GM21717 (cell line): ENCODE results near the gene NXPH1.

Experiments used
- ATAC-seq: cut with Tn5 transposase; IDR thresholded peaks from one replicate; pipeline ENCODE4 v1.9.1; 2021; ENCODE audit warnings: mild to moderate bottlenecking, moderate library complexity; ENCODE audit not compliant: unreplicated experiment

NXPH1 gene

DNA sequence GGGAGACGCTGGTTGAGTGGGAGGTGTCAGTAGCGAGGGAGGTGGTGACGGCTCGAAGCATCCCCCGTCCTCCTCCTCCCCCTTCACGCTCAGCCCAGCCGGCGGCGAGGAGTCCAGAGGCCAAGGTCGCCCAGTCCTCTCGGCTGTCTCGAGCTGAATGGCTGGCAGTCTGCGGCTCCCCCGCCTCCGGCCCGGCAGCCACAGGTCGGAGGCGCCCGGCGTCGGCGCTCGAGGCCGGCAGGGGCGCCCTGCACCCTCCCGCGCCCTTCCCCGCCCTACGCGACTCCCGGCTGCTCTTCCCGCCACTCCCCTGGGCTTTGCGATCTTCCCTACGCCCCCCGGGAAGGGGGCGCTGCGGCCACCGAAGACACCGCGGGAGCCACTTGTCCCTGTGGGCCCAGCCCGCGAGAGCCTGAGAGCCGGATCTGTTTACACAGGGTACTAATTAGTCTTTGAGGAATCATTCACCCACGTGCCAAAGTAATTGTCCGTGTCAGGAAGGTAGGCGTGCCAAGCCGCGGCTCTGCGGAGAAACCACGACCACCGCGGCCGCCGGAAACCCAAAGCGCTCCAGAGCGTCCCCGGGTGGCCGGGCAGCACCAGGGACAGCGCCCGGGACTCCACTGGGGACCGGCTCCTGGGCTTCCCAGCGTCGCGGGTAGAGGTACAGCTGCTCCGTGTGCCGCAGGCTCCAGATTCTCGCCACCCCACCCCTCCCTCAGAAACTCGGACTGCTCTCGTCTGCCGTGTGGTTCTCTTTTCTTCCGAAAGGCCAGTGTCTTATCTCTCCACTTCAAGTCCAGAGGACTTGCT, at the start of gene NXPH1:
Gene NXPH1, plus strand, starts transcription at position 133 of the 813 bp plus-strand sequence.
- ATAC-seq = no peak

DNA sequence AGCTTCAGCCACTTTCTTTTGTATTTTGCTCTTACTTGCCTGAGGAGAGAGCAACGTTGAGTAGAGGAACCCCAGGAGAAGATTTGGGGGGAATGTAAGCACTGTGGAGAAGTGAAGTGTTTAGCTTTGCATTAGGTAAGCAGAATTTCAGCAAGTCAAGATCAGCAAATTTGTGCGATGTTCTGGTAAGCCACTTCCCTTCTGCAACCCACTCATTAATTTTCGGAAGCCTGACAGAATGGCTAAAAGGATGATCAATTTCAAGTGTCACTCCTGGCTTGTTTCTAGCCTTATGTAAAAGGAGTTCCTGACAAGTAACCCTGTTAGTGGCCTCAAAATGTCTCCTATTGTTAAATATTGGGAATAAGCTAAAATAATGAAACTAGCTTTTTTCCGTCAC, 48.5 kb upstream of the NXPH1 start:
- ATAC-seq = no peak

GRCh38 chr7:8386926-8387550, 46.4 kb upstream of the NXPH1 start:
- peak; percentile 85 for ATAC-seq

DNA sequence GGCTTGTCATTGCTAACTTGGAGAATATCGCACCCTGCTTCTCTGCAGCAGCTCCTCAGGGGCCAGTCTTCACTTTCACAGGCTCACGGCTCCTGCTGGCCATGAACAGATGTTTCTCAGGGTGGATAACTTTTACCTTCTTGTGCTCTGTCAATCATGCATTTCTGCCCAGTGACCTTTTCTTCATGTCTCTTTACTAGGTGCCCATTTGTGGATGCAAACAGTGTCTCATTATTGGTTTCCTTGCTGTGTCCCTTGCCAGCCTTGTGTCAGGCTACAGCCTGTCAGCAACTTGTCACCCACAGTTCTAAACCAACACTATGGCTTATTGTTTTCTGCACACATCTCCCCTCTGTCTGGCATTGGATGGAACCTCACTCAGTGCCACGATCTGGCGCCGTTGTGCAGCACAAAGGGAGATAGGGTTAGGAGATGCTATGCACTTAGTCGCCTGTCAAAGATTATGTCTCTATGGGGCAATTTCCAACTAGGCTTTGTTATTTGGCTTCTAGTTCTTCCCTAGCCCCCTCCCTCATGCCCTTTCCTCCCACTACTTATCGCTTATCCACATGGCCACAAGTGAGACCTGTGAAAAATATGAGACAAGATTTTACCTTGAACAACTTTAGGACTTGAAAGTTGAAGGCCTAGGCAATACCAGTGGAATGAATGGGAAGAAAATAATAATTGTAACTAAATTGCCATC, 45.7 kb upstream of the NXPH1 start:
- ATAC-seq = peak; percentile 47

- no peak for ATAC-seq
Measured at GRCh38 chr7:8388257-8388625, 45.2 kb upstream of the NXPH1 start.

- no peak for ATAC-seq
Measured at GRCh38 chr7:8389593-8390261, 43.7 kb upstream of the NXPH1 start.

DNA sequence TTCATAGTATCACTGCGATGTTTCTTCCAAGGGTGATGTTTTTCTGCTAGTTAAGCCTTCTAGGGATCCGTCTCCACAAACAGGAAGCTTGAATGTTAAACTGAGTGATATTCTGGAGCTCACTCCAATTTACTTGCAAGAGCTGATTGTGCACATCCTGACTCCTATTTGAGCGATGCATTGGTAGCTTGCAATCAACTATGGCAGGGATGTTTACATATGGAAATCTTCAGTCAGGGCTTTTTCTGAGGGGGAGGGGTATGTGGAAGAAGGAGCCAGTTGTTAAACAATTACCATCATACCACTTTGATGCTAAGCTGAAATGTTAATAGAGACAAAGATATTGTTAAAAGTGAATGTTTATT, 43.2 kb upstream of the NXPH1 start:
- ATAC-seq = no peak

- no peak for ATAC-seq
Measured at GRCh38 chr7:8391353-8392062, 41.9 kb upstream of the NXPH1 start.

GRCh38 chr7:8396294-8396693, 37.1 kb upstream of the NXPH1 start:
- ATAC-seq = no peak

DNA sequence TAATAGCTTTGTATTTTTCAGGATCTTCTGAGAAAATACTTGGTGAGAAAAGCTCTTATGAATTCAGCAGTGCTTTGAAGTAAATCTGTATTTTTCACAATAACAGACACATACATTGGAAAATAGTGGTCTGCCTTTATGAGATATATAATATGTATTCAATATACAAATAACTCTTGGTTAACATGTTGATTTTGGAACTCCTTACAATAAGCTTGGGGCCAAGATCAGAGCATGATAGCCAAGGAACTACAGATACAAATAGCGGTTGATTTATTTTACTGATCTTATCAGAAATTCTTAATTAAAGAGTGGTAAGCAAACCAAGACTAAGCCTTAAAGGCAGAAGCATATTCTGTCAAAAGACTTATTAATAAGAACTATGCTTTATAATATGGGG, 24.5 kb upstream of the NXPH1 start:
- ATAC-seq = no peak

DNA sequence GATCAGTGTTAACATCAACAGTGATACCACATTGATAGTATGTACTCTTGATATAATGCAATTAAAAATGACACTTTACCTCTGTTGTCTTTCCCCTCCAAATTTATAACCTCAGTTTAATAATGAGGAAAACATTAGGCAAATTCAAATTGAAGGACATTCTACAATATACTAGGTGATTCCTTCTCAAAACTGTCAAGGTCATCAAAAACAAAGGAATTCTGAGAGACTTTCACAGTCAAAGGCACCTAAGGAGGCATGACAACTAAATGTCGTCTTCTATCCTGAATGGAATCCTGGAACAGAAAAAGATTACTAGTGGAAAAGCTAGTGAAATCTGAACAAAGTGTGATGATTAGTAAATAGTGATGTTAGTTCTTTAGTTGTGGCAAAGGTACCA, 22.3 kb upstream of the NXPH1 start:
- no peak for ATAC-seq

DNA sequence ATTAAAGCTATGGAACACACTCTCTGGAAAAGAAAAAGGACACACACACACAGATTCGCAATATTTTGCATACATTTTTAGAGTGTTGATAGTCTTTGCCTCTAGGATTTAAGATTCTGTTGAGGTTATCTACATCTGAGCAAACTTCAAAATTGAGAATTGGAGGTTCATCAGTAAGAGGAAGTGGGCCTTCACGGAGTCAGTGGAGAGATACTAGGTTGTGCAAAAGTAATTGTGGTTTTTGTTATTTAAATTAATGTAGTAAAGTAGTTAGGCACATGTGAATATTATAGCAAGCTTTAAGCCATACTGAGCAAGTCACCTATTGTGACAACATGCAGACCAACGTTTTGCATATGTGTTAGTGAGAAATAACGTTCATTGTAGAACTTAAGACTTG, 19.8 kb upstream of the NXPH1 start:
- ATAC-seq = no peak

GRCh38 chr7:8418629-8419245, 14.7 kb upstream of the NXPH1 start:
- ATAC-seq = peak; percentile 85

- ATAC-seq = no peak
Measured at GRCh38 chr7:8422177-8422576, 11.2 kb upstream of the NXPH1 start.

DNA sequence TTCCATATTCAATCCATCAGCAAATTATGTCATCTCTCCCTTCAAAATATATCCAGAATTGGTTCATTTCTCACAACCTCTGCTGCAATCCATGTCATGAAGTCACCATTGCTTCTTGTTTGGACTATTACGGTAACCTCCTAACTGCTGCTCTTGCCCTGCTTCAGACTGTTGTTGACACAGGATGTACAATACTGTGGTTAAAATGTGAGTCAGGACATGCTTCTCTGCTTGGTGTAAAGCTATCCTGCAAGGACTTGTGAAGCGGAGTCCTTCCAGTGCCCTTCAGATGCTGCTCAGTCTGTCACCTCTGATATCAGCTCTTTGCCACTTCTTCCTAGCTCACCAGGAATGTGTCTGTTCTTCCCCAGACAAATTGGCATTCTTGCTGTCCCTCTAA, 10.4 kb upstream of the NXPH1 start:
- no peak for ATAC-seq

DNA sequence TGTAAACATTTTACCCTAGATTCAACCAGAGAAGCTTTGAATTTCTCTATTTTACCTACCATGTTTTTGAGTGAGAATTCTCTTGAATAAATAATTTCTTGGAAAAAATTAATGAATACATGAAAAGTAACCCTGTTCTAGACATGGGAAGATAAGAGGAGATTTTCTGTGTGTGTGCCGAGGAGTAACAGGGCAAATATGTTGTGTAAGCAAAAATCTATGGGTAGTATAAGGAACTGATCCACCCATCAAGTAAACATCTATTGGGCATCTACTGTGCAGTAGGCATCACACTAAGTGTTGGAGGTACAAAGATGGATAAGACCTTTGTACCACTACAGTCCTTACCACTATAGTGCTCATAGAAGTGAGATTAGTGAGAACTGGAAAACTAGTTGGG, 8.2 kb upstream of the NXPH1 start:
- ATAC-seq = no peak

- ATAC-seq = no peak
Measured at GRCh38 chr7:8430643-8431042, 2.8 kb upstream of the NXPH1 start.

- ATAC-seq = no peak
Measured at GRCh38 chr7:8434290-8435002, 1.0 kb downstream of the NXPH1 start.

DNA sequence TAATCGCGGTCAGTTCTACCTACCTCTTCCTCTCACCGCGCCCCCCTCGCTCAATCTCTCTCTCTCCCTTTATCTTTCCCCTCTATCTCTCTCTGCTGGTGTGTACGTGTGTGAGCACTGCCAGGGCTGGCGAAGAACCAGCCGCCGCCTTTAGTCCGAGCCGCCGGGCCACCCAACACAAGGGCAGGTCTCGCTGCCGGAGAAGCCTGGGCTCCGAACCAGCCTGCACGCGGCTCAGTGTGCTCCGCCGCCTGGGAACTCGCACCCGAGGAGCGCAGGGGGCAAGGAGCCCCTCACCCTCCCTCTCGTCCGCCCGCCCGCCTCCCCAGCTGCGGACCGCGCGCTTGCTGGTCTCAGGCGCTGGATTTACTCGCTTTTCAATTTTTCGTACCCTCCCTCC, 1.7 kb downstream of the NXPH1 start:
- no peak for ATAC-seq
